ENCODE measurements around the gene RANBP6. TPM values are rescaled to one million over a fixed set of nuclear protein-coding genes. Genes with fewer than 3 reads are reported as not detected.
"Not testable (repeated sequence)": the region's sequence is repeated elsewhere in the genome, so short reads cannot be mapped to it uniquely, and the experiment has no call there.

Gene RANBP6
- total RNA-seq, 4 donors from 2014 or later: 8.1 to 21.0 (median 16.9) TPM

DNA sequence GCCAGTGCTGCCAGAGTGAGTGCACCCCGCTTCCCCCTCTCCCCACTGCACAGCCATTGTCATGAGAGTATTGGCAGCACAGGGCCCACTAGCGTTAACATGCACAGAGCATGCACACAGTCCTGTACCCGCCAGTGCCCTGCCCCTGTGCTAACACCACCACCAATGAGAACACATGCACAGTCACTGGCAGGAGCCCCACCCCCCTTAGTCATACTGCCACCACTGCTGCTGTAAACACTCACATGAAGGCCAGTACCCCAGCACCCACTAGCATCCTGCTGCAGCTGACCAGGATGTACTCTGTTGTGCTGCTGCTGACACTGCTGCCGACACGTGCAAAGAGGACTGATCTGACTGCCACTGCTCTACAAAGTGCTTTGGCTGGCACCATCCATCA, 19.5 kb upstream of the RANBP6 start:
- no peaks in the 10 kb centered on the region for H3K36me3 ChIP-seq
- no peak for DNase-seq
- no peaks in the 10 kb centered on the region for H3K4me1 ChIP-seq
- in situ Hi-C loops (cut with MboI; ENCODE audit: low sequenced_read_pairs in 4 of 4): loop anchor here in 1 of 4 donors (25.0 kb wide), 1 partner anchor 277 kb away; no protein-coding TSS in a partner anchor
- TF ChIP-seq POLR2A (IDR thresholded peaks at IDR 0.05) (no peak), CTCF (IDR thresholded peaks at IDR 0.05 in 4 of 5, conservative IDR thresholded peaks at IDR 0.05 in 1 of 5) (no peak)
- H3K27ac ChIP-seq: no peak overlapping the region
- H3K9me3 ChIP-seq: no peaks in the 10 kb centered on the region
- no peak for ATAC-seq
- intact Hi-C loops (cut with DNase I; ENCODE audit: low total_unique reads): no loop called here
- no peak overlapping the region for H3K4me3 ChIP-seq
- H3K27me3 ChIP-seq: no peaks in the 10 kb centered on the region

- no peak overlapping the region for H3K4me3 ChIP-seq
- ATAC-seq (no peak), DNase-seq (no peak)
- TF ChIP-seq CTCF (IDR thresholded peaks at IDR 0.05 in 4 of 5, conservative IDR thresholded peaks at IDR 0.05 in 1 of 5) (no peak), POLR2A (IDR thresholded peaks at IDR 0.05) (no peak)
- intact Hi-C loops (cut with DNase I; ENCODE audit: low total_unique reads) (no loop called here), in situ Hi-C loops (cut with MboI; ENCODE audit: low sequenced_read_pairs in 4 of 4) (loop anchor here in 1 of 4 donors (25.0 kb wide), 1 partner anchor 283 kb away; no protein-coding TSS in a partner anchor)
- H3K4me1 ChIP-seq: no peaks in the 10 kb centered on the region
- H3K27me3 ChIP-seq: no peaks in the 10 kb centered on the region
- no peaks in the 10 kb centered on the region for H3K36me3 ChIP-seq
- H3K9me3 ChIP-seq: no peaks in the 10 kb centered on the region
- H3K27ac ChIP-seq: no peak overlapping the region
Observed at GRCh38 chr9:6029604-6030274, 14.3 kb upstream of the RANBP6 start.

- intact Hi-C loops (cut with DNase I; ENCODE audit: low total_unique reads): no loop called here
- in situ Hi-C loops (cut with MboI; ENCODE audit: low sequenced_read_pairs in 4 of 4): loop anchor here in 2 of 4 donors (25.0 kb wide), 2 partner anchors 387 to 663 kb away; partner anchors contain the start of gene RIC1 (in 1 of the 2)
Observed at GRCh38 chr9:6024035-6024554, 8.7 kb upstream of the RANBP6 start.

DNA sequence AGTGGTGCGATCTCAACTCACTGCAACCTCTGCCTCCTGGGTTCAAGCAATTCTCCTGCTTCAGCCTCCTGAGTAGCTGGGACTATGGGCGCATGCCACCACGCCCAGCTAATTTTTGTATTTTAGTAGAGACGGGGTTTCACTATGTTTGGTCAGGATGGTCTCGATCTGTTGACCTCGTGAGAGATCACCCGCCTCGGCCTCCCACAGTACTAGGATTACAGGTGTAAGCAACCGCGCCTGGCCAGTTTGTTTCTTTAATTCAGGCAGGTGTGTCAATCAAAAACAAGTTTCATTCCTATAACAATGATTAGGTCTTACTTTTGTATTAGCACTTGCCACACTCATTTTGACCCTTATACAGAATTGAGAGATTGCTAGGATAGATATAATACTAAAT, 1.6 kb upstream of the RANBP6 start:
- H3K27me3 ChIP-seq; ATAC-seq; DNase-seq; H3K9me3 ChIP-seq; H3K4me3 ChIP-seq; intact Hi-C loops (cut with DNase I; ENCODE audit: low total_unique reads); H3K27ac ChIP-seq: not testable (repeated sequence)
- in situ Hi-C loops (cut with MboI; ENCODE audit: low sequenced_read_pairs in 4 of 4): loop anchor here in 2 of 4 donors (25.0 kb wide), 2 partner anchors 380 to 670 kb away; partner anchors contain the start of gene RIC1 (in 1 of the 2)
- peaks cover 34 to 37% of the 10 kb centered on the region in 2 donors for H3K4me1 ChIP-seq
- peaks cover 0 to 12% of the 10 kb centered on the region in 2 donors for H3K36me3 ChIP-seq

More at GRCh38 chr9:6024035-6024554, 8.7 kb upstream of the RANBP6 start:
- Histone ChIP-seq H3K4me3 (no peak overlapping the region), H3K4me1 (no peaks in the 10 kb centered on the region), H3K27me3 (no peaks in the 10 kb centered on the region), H3K27ac (no peak overlapping the region), H3K9me3 (no peaks in the 10 kb centered on the region), H3K36me3 (no peaks in the 10 kb centered on the region)
- DNase-seq (no peak), ATAC-seq (no peak)
- TF ChIP-seq POLR2A (IDR thresholded peaks at IDR 0.05) (no peak), CTCF (IDR thresholded peaks at IDR 0.05 in 4 of 5, conservative IDR thresholded peaks at IDR 0.05 in 1 of 5) (peak; percentile 17 to 56 (median 30))

- Histone ChIP-seq H3K27me3 (no peaks in the 10 kb centered on the region), H3K27ac (peak overlapping the region; percentile 83 to 91 (median 86)), H3K36me3 (peaks cover 0 to 12% of the 10 kb centered on the region in 2 donors), H3K4me1 (peaks cover 43 to 49% of the 10 kb centered on the region in 2 donors), H3K9me3 (no peaks in the 10 kb centered on the region), H3K4me3 (peak overlapping the region; percentile 73 to 89 (median 88))
- DNase-seq (no peak), ATAC-seq (peak in 1 of 2 donors; percentile 44)
- in situ Hi-C loops (cut with MboI; ENCODE audit: low sequenced_read_pairs in 4 of 4) (loop anchor here in 2 of 4 donors (25.0 kb wide), 2 partner anchors 377 to 673 kb away; partner anchors contain the start of gene RIC1 (in 1 of the 2)), intact Hi-C loops (cut with DNase I; ENCODE audit: low total_unique reads) (loop anchor here (2.0 kb wide), 2 partner anchors 386 to 742 kb away; partner anchors contain the start of genes KDM4C and RIC1)
- TF ChIP-seq CTCF (IDR thresholded peaks at IDR 0.05 in 4 of 5, conservative IDR thresholded peaks at IDR 0.05 in 1 of 5): no peak
- no peak for TF ChIP-seq POLR2A (IDR thresholded peaks at IDR 0.05)
Observed at GRCh38 chr9:6014670-6015270, 654 bp downstream of the RANBP6 start.
